Choroid plexus epithelial cell (primary cell): Measurements from ENCODE around the gene RGL2.
A peak's percentile ranks its signal among the peaks of the same experiment; 100 is the strongest.

Experiments used
- DNase-seq: peaks from one replicate; pipeline ENCODE4 v3.0.0-alpha.2; 2010; ENCODE audit warnings: low read depth
- H3K4me3 ChIP-seq: 2 replicates; pipeline ENCODE4 v1.5.1; 2011; ENCODE audit warnings: low read depth, mild to moderate bottlenecking, control low read depth, low read length, moderate library complexity
- TF ChIP-seq, protein P1 (sequence below): conservative IDR thresholded peaks from 2 replicates; pipeline ENCODE4 v1.5.1; 2011; ENCODE audit warnings: low read depth, mild to moderate bottlenecking, control low read depth, inconsistent platforms, low read length, moderate library complexity

The RGL2 gene

DNA sequence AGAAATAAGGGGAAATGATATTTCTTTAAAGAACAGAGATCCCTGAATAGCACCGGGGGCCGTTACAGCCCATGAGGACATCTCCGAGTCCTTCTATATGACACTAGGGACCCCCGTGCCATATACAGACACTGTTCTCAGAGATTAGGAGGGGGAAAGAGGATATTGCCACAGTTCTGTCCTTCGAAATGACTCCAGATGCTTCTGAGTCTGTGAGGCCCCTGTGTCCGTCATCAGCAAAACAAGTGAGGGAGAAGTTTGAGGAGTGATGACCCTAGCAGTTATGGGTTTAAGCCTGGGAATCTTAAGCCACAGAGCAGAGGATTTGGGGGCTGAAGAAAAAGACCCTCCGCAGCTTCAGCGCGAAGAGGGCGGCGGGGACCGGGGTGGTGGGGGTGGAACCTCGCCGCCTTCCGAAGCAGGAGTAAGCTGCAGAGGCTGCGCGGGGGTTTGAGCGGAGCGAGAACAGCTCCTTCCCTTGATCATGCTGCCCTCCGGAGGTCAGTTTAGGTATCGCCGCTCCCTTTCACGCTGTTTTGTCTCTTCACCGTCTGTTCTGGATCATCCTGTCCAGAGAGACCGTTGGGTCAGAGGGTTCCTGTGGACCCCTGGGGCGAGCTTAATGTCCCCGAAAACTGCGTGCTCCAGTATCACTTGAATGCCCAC lies 50.6 kb downstream of the RGL2 start:
- peak; percentile 91 for DNase-seq
- TF ChIP-seq, protein P1, sequence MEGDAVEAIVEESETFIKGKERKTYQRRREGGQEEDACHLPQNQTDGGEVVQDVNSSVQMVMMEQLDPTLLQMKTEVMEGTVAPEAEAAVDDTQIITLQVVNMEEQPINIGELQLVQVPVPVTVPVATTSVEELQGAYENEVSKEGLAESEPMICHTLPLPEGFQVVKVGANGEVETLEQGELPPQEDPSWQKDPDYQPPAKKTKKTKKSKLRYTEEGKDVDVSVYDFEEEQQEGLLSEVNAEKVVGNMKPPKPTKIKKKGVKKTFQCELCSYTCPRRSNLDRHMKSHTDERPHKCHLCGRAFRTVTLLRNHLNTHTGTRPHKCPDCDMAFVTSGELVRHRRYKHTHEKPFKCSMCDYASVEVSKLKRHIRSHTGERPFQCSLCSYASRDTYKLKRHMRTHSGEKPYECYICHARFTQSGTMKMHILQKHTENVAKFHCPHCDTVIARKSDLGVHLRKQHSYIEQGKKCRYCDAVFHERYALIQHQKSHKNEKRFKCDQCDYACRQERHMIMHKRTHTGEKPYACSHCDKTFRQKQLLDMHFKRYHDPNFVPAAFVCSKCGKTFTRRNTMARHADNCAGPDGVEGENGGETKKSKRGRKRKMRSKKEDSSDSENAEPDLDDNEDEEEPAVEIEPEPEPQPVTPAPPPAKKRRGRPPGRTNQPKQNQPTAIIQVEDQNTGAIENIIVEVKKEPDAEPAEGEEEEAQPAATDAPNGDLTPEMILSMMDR: peak; percentile 95

DNA sequence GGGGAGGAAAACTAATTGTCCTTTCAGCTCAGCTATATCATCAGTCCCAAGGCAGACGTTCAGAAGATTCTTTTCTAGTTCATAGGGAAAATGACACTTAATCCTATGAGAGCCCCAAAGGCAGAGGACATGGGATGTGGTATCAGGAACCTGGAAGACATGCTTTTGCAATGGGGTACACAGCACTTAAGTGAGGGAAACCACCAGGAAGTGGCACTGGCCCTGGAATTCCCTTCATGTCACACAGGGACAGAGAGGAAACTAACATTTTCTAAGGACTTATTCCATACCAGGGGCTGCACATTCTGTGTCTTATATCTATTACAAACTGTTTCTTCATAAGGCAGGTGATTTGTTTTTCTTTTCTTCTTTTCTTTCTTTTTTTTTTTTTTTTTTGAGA lies 55.3 kb downstream of the RGL2 start:
- TF ChIP-seq, protein P1: no peak

More for the DNA sequence above, 50.6 kb downstream of the RGL2 start:
- peak overlapping the region; percentile 78 for H3K4me3 ChIP-seq

DNA sequence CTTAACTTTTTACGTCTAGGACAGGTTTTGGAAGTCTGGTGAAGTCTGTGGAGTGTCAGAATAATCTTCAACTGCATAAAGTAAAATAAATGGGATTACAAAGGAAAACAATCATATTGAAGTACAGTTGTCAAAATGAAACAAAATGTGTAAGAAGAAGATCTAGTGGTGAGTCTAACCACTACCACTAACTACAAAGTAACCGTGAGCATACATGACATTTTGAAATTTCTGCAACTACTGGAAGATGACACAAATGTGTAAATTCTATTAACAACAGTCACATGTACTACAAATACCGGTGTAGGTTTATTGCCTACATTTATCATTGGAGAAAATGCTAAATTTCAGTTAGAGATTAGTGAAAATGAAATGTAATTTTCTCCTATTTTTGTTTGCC lies 56.8 kb downstream of the RGL2 start:
- no peak overlapping the region for H3K4me3 ChIP-seq
- TF ChIP-seq, protein P1: no peak
- DNase-seq: no peak

More for the DNA sequence above, 55.3 kb downstream of the RGL2 start:
- H3K4me3 ChIP-seq: no peak overlapping the region
- DNase-seq: no peak
